Activated CD4-positive, CD25-positive, alpha-beta regulatory T cell treated with anti-CD3 and anti-CD28 coated beads, Interleukin-2, amount 50 U/mL, for 24 hours (primary cell): ENCODE data around the gene RNMT.
"Not testable (repeated sequence)": the region's sequence is repeated elsewhere in the genome, so short reads cannot be mapped to it uniquely, and the experiment has no call there.

Experiments used
- ATAC-seq, 2 donors: fragments of 150-1000 bp; cut with Tn5 transposase; one replicate each; pipeline ENCODE4 v1.10.0; 2021; ENCODE audit warnings: mild to moderate bottlenecking in 1 of 2, moderate library complexity in 1 of 2

RNMT gene

GRCh38 chr18:13726232-13726971, at the start of gene RNMT, which contains the start of gene FAM210A:
Gene RNMT (plus strand): TSS chr18:13726673. CDS start chr18:13731518, 4,845 bp downstream.
Gene FAM210A (minus strand): TSS chr18:13726558. CDS start chr18:13682077, 44,481 bp downstream.
- ATAC-seq, result peak; percentile 96 to 97

DNA sequence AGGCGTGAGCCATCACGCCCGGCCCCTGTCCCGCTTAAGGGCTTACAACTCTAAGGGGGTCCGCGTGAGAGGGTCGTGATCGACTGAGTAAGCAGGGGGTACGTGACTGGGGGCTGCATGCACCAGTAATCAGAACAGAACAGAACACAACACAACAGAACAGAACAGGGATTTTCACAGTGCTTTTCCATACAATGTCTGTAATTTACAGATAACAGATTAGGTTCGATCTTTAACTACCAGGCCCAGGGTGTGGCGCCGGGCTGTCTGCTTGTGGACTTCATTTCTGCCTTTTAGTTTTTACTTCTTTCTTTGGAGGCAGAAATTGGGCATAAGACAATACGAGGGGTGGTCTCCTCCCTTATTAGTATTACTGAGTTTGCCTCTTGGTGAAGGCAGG, 49.1 kb upstream of the RNMT start:
- ATAC-seq, result not testable (repeated sequence)

DNA sequence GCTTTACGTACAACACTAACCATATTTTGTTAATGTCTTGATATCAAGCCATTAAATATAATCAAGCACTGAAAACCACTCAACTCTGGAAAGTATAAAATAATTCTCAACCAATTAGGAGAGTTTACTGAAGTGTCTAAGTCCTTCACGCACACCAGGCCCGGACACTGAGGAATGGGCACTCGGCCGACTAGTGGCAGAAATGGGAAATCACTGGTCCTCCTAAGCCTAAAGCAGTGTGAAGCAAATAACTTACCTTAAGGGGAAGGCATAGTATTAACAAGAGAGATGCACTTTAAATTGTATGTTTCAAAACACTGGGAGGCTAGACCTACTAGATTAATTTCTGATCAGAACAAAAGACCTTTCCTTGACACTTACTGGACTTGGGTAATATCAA, 45.9 kb upstream of the RNMT start:
- no peak for ATAC-seq

DNA sequence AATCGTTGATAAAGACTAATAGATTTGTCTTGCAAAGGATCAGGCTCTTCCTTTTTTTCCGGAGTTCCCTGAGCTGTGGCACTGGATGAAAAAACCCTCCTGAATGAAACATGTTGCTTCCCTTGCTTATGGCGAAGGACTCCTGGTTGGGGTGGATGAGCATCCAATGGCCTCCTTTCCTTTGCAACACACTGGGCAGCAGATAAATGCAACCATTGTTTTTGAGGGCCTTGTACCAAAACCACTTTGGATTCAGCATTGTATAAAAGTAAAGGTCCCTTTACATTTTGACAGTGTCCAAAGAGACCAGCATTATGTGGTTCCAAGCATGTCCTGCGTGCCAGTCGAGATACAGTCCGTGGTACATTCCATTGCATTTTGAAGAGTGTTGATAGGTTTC, 44.8 kb upstream of the RNMT start:
- no peak for ATAC-seq

GRCh38 chr18:13684546-13684945, 41.9 kb upstream of the RNMT start:
- ATAC-seq, result no peak

DNA sequence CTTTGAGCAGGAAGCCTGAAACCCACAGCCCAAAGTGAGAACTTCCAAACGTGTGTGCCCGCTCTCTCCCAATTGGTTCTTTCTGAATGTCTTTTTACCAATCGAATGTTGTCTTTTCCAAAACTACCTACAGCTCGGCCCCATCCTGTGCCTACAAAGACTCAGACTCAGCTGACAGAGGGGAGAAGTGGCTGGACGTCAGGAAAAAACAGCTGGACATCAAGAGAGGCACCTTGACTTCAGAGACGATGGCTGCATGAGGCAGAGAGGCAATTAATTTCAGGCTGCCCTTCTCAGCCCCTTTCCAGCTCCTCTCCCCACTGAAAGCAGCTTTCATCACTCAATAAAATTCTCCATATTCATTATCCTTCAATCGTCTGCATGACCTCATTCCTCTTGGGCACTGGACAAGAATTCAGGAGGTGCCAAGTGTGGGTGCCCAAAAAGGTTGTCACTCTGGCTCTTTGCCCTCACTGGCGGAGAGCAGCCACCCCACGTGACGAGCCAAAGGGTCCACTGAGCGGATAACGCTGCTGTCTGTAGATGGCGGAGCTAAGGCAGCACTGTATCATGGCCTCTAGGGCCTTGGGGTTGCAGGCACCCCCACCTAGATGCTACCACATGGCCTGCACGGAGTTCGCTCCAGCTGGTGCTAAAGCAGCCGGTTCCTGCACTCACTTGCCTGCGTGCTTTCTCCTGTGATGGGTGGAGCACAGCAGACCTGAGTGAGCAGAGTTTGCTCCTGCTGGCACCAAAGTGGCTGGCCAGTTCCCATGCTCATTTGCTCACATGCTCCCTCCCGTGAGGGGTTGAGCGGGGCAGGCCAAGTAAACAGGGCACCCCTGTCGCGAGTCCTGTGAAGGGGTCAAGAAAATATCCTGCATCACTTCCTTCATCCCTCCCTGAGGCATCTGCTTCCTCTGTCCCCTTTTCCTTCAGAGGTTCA, 38.0 kb upstream of the RNMT start:
- ATAC-seq, result no peak

DNA sequence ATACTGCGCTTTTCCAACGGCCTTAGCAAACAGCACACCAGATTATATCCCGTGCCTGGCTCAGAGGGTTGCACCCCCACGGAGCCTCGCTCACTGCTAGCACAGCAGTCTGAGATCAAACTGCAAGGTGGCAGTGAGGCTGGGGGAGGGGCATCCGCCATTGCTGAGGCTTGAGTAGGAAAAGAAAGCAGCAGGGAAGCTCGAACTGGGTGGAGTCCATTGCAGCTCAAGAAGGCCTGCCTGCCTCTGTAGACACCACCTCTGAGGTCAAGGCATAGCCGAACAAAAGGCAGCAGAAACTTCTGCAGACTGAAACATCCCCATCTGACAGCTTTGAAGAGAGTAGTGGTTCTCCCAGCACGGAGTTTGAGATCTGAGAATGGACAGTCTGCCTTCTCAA, 36.4 kb upstream of the RNMT start:
- ATAC-seq, result not testable (repeated sequence)

- ATAC-seq, result not testable (repeated sequence)
These were observed 31.1 kb upstream of the RNMT start for GRCh38 chr18:13695337-13695736.

DNA sequence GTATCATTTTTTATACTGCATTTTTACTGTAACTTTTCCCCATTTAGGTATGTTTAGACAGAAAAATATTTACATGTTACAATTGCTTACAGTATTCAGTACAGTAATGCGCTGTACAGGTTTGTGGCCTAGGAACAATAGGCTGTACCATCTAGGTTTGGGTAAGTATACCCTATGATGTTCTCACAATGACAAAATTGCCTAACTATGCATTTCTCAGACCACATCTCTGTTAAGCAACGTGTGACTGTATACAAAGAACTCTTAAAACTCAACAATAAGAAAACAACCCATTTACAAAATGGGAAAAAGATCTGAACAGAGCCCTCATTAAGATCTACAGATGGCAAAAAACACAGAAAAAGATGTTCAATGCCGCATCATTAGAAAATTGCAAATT, 29.5 kb upstream of the RNMT start:
- no peak for ATAC-seq

DNA sequence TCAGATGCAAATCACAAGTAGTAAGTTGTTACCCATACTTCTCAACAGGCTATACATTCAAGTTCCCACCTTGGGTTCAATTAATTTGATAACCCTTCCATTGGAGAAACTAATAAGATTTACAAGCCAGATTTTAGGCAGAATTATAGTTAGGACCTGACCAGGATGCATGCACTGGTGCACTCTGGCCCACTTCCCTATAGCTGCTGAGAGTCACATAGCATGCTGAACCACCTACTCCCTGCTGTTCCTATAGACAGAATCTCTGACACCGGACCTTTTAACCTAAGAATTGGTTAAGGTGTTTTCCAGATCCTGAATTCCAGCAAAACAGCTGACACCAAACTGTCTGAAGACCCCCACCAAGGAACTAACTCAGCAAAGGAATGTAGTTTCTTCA, 26.3 kb upstream of the RNMT start:
- ATAC-seq, result no peak

GRCh38 chr18:13703899-13704298, 22.6 kb upstream of the RNMT start:
- ATAC-seq, result no peak

DNA sequence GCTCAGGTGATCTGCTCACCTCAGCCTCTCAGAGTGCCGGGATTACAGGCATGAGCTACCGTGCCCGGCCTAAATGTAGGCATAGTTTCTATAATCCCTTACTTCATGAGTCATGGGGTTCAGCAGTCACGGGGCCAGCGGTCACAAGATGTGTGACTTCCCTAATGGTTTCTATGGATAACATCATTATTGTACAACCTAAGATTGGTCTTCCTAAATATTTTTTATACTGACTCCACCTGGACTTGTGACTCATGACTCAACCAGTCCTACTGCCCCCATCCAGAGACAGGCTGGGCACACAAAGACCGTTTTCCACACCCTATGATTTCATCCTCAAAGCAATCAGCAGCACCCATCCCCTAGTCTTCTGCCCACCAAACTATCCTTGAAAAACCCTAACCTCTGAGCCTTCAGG, 16.1 kb upstream of the RNMT start:
- no peak for ATAC-seq

DNA sequence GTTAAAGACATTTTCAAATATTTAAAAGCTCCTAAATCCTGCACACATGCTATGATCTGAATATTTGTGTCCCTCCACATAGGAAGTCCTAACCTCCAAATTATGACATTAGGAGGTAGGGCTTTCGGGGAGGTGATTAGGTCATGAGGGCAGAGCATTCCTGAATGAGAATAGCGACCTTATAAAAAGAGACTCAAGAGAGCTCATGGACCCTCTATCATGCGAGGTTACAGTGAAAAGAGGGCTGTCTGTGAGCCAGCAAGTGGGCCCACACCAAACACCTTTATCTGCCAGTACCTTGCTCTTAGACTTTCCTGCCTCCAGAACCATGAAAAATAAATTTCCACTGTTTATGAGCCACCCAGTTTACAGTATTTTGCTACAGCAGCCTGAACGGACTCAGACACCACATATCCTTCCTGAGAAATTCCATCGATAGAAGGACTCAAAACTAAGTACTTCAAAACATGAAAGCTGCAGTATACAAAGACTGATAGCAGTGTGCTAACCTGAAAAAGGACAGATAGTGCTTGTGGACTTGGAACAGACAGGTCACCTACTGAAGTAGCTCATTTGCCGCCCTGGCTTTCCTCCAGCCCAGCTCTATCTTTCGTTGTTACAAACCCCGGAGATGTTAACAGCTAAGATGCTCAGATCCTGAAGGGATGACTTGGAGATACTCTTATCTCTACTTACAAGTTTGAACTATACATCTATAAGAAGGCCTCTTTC, 13.9 kb upstream of the RNMT start:
- no peak for ATAC-seq

- no peak for ATAC-seq
These were observed 12.9 kb upstream of the RNMT start for GRCh38 chr18:13713455-13714055.

DNA sequence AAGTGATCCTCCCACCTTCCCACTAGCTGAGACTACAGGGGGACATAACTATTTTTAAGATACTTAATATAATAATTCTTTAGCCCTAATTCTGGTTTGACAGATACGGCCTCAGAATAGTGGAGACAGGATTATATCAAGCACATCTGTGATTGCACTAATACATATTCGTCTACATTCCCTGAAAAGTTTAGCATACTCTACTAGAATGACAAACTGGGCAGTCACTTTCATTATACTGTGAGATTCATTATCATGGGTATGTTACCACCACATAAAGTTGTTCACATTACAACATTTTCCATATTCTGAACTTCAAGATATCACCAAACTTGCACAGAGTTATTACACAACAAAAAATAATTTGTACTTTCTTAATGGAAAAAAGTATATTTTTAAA, 11.1 kb upstream of the RNMT start:
- ATAC-seq, result no peak

GRCh38 chr18:13716916-13717315, 9.6 kb upstream of the RNMT start:
- ATAC-seq, result no peak

DNA sequence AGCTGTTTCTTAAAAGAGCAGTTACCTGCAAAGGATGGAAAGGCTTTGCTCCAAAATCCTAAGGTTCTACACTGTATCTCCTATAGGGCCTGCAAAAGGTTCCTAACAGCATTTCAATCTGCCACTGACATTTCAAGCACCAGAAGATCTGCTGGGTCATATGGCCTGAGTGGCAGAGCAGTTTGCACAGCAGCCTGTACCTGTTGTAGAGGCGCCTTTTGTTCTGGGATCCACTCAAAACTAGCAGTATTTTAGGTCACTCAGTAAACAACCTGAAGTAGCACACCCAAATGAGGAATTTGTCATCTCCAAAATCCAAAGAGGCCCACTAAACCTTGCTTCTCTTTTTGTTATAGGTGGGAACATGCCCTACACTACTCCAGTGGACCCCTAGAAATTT, 6.3 kb upstream of the RNMT start:
- no peak for ATAC-seq

GRCh38 chr18:13720847-13721246, 5.6 kb upstream of the RNMT start:
- no peak for ATAC-seq

DNA sequence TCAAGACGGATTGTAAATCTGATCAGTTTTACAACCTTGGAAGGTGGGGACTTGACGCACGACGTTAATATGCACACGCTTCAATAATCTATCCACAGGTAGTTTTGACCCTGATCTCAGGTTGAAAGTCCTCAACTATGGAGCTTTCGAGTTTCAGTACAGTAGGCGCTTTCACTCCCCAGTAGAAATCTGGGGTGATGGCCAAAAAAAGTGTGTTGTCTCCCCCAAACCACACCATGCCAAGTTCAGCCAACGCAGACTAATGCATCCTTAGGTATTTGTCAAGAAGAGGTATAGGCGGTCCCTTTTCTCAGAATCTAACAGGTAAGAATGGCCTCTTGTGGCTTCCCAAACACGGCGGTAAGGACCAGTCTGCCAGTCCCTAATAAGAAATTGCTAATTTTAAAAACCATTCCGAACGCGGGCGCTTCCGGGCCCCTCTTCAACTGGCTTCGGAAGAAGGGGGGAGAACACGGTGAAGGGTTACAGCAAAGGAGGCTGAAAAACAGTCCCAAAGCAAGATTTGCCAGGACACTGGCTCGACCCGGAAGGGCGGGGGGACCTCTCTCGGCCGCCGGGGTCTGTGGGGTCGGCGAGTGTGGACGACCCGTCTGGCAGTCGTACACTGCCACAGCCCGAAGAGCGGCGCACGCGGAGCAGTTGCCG, 774 bp upstream of the RNMT start:
- ATAC-seq, result no peak

DNA sequence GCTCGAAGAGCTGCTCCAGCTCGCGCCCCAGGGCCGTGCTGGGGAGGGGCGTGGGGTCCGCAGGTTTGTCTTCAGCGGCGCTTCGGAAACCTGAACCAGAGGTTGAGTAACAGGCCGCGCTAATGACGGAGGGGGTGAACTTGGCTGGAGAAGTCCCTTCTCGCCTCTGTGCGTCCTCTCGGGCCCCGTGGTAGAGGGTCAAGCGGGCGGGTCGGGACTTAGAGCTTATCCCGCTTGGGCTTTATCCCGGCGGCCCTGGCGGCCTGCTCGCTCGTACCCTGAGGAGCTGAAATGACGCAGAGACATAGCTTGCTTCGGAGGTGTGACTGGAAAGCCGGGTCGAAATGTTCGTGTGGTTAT, 479 bp downstream of the RNMT start:
- peak; percentile 0 to 20 for ATAC-seq

DNA sequence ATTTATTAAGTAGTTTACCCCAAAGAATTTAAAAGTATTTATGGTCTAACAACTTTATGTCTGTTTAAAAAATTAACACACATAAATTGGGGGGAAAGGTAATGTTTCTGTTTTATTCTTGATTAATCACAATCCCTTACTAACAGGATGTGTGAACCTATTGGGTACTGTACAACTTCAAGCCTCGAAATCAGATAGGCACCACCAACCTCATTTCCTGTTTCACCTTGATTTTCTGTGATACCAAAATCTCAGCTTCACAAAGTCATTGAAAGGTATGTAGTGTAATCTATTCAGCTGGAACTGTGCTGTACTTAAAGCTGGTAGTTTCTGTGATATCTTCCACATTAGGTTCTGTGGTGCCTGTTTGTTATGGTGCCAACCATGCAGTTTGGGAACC, 4.0 kb downstream of the RNMT start:
- ATAC-seq, result no peak

DNA sequence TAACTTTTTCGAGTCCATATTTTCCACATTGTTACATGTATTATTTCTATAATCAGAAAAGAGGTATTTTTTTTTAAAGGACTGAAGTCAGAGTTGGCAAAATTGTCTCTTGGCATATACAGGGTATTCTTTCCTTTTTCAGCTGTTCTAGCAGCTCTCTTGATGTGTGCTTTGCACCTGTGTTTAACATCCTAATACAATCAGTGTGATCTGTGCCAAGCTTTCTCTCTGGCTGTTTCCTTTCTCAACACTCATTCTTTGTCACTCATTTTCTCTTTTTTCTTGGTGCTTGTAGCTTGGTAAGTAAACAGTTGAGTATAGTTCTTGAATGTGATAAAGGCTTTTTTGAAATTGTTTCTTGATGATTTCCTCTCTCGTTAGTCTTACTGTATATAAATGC, 9.2 kb downstream of the RNMT start:
- ATAC-seq, result no peak
